Spleen (tissue), 7 donors: ENCODE measurements around the gene MACROD2.

ENCODE experiments used
- CTCF ChIP-seq, 11 experiments: fragments of 200-600 bp in 7 of 11; fragments of 450-650 bp in 4 of 11; sonication (generic) in 4 of 11; IDR thresholded peaks in 8 of 11; conservative IDR thresholded peaks in 3 of 11; 1 replicate in 7 of 11; 2 replicates in 4 of 11; pipeline versions ENCODE4 v1.4.0 to v1.8.0; 2016 to 2021; ENCODE audit warnings: antibody characterized with exemption in 11 of 11, inconsistent platforms in 4 of 11, mild to moderate bottlenecking in 1 of 11
- POLR2AphosphoS5 ChIP-seq, 3 donors: sonication (generic); formaldehyde crosslinking; IDR thresholded peaks; one replicate each; pipeline ENCODE4 v1.5.1; 2017; ENCODE audit warnings: antibody characterized with exemption in 3 of 3
- donor health status: DM: no; HTN: no; CAD: no; lungs with moderate emphysema.
- donor health status: DM: no; HTN: no; CAD: no.
- donor health status: DM: no; HTN: no; CAD: no.

DNA sequence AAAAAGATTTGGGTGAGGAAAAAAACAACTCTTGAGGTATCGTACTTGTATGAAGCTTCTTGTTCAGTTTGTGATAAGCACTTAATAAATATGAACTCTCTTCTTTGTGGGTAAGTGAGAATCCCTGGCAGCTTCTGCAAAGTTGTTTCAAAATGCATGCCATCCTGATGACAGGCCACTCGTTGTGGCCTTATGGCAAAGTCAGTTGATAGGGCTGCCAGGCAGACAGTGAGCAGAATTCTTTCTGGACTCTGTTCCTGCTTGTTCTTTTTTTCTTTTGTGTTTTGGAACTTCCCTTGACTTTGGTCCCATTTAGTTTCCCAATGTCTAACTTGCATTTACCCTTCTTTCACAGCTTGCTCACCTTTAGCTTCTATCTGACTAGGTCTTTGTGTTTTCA lies 1325.6 kb downstream of the MACROD2 start:
- TF ChIP-seq CTCF (IDR thresholded peaks at IDR 0.05 in 8 of 11, conservative IDR thresholded peaks at IDR 0.05 in 3 of 11) (no peak), POLR2AphosphoS5 (IDR thresholded peaks at IDR 0.05) (no peak)
